VCaP (cell line): ENCODE results near the gene ARMH3.
A peak's percentile ranks its signal among the peaks of the same experiment; 100 is the strongest.

ENCODE experiments used
- H3K27ac ChIP-seq: fragments of 450-650 bp; 2 replicates; pipeline ENCODE4 v1.5.1; 2017
- TF ChIP-seq, protein P1 (sequence below): fragments of 450-650 bp; conservative IDR thresholded peaks from 2 replicates; pipeline ENCODE4 v1.5.1; 2017; ENCODE audit warnings: mild to moderate bottlenecking, moderate library complexity

Gene ARMH3

DNA sequence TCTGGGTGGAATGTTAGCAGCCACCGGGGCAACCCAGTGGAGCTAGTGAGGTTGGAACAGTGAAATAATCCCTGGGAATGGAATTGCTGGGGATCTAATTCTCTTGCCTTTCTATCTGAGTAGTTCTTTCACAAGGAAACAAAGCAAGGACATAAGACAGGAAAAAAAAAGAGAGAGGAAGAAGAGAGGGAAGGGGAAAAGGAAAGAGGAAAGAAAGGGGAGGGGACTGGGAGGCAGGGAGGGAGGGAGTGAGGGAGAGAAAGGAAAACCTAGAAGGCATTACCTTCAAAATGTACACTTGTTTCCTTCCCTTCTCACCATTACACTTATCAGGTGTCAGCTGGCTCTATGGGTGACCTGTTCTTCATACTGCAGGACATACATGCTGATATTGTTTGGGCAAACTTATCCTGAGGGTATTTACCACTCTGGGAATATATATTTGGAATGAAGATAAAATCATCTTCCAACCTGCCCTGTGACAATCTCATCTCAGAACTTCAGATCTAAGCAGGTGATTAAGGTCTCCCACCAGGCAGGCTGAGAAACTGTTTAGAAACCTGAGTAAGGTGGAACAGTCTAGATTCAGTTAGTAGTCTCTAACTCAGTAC, 162.4 kb downstream of the ARMH3 start:
- peak overlapping the region; percentile 20; the same call in 1 of the 2 replicates for H3K27ac ChIP-seq
- TF ChIP-seq, protein P1, sequence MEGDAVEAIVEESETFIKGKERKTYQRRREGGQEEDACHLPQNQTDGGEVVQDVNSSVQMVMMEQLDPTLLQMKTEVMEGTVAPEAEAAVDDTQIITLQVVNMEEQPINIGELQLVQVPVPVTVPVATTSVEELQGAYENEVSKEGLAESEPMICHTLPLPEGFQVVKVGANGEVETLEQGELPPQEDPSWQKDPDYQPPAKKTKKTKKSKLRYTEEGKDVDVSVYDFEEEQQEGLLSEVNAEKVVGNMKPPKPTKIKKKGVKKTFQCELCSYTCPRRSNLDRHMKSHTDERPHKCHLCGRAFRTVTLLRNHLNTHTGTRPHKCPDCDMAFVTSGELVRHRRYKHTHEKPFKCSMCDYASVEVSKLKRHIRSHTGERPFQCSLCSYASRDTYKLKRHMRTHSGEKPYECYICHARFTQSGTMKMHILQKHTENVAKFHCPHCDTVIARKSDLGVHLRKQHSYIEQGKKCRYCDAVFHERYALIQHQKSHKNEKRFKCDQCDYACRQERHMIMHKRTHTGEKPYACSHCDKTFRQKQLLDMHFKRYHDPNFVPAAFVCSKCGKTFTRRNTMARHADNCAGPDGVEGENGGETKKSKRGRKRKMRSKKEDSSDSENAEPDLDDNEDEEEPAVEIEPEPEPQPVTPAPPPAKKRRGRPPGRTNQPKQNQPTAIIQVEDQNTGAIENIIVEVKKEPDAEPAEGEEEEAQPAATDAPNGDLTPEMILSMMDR: no peak

DNA sequence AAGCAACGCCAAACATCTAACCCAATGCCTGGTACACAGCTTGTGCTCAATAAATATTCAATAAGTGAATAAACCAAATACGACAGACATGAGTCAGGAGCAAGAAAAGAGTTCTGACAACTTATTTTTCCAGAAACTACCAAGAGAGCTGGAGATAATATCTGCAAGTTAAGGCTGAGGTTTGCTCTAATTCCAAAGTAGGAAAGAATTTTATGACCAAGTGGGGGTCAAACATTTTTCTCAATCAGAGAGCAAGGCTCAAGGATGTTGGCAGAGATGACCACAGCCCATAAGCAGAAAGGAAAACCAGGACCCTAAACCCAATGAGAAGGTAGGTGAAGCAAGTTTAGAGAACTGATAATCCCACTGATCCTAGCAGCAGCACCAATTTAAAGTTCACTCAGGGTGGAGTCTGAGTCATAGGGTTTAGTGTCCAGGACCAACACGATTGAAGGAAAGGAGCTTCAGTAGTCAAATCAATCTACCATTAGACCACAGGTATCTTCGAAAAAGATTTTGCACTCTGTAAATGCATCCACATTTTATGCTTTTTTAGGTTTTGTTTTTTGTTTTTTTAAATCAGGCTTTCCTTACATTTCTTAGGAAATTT, 163.1 kb downstream of the ARMH3 start:
- H3K27ac ChIP-seq: peak overlapping the region; percentile 20; the same call in 1 of the 2 replicates

GRCh38 chr10:101889256-101890210, 166.4 kb downstream of the ARMH3 start:
- H3K27ac ChIP-seq: no peak overlapping the region
- TF ChIP-seq, protein P1: peak; percentile 93

More for the DNA sequence above, 163.1 kb downstream of the ARMH3 start:
- TF ChIP-seq, protein P1: no peak

- TF ChIP-seq, protein P1: no peak
- H3K27ac ChIP-seq: no peak overlapping the region
Observed at GRCh38 chr10:101888251-101888949, 167.6 kb downstream of the ARMH3 start.

DNA sequence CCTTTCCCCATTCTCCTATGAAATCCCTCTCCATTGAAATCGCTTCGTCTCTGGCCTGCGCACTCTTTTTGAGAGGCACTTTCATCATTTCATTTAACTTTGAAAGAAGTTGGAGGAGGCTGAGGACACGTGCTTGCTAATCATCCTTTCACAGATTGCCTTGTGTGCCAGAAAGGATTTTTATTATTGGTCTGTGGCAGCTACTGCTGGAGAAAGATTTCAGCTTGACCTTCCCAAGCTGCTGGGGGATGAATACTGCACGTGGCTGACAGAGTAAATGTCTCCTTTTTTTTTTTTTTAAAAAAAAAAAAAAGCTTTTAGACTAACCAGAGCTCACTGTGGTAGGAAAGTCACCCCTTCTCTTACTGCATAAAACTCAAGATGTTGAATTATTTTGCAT, 168.2 kb downstream of the ARMH3 start:
- TF ChIP-seq, protein P1: no peak
- H3K27ac ChIP-seq: no peak overlapping the region

DNA sequence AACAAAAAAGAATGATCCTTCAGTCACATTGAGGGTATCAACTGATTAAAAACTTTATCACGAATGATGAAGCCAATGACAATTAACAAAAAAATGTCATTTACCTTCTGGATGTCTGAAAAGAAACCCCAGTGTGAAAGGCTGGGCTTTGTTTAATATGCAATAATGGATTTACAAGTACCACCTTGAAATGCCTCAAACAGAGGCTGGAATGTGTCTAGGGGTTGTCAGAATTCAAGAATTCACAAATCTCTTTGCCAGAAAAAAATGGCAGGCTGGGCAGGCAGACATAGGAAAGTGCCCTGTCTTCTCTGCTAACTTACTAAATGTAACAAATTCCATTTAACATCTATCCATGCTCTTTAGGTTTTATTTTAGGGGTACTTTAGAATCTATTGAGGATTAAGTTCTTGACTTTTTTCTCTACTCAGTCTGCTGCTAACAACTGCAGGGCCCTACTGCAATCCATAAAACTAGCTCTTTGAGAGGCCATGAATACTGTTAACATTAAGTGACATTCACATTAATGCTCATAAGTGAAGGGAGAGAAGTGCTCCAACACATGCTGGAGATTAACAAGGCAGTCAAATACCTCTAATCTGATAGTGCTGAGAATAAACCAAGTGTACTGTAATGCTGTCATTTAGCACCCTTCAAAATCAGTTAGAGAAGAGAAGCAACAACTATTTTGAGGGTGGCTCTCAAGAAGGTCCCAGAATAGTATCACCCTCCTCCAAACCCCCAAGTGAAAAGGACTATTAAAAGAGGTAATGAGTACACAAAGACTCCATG, 169.3 kb downstream of the ARMH3 start:
- TF ChIP-seq, protein P1: no peak
- H3K27ac ChIP-seq: no peak overlapping the region
